HEK293 (cell line): Measurements from ENCODE around the gene NANOS3.

ENCODE experiments used
- FEZF1 ChIP-seq: fragments of 450-650 bp; formaldehyde crosslinking; IDR thresholded peaks from 2 replicates; pipeline ENCODE4 v1.5.1; 2016; ENCODE audit warnings: missing biosample characterization, missing genetic modification characterization
- KLF16 ChIP-seq: fragments of 450-650 bp; formaldehyde crosslinking; IDR thresholded peaks from 2 replicates; pipeline ENCODE4 v1.5.1; 2017; ENCODE audit warnings: missing biosample characterization, missing genetic modification characterization
- KLF7 ChIP-seq: fragments of 450-650 bp; formaldehyde crosslinking; IDR thresholded peaks from 2 replicates; pipeline ENCODE4 v1.5.1; 2016; ENCODE audit warnings: missing biosample characterization, missing genetic modification characterization, borderline replicate concordance
- TRIM28 ChIP-seq: IDR thresholded peaks from 2 replicates; pipeline ENCODE4 v1.6.1; 2011; ENCODE audit warnings: low read length, control low read depth, borderline replicate concordance
- YY2 ChIP-seq: fragments of 450-650 bp; formaldehyde crosslinking; IDR thresholded peaks from 2 replicates; pipeline ENCODE4 v1.5.1; 2016; ENCODE audit warnings: missing biosample characterization, missing genetic modification characterization
- ZNF169 ChIP-seq: fragments of 450-650 bp; formaldehyde crosslinking; IDR thresholded peaks from 2 replicates; pipeline ENCODE4 v1.5.1; 2016; ENCODE audit warnings: missing biosample characterization, missing genetic modification characterization
- ZNF2 ChIP-seq: fragments of 450-650 bp; formaldehyde crosslinking; IDR thresholded peaks from 2 replicates; pipeline ENCODE4 v1.5.1; 2016; ENCODE audit warnings: missing biosample characterization, missing genetic modification characterization
- ZNF324 ChIP-seq: fragments of 450-650 bp; formaldehyde crosslinking; IDR thresholded peaks from 2 replicates; pipeline ENCODE4 v1.5.1; 2016; ENCODE audit warnings: missing biosample characterization, missing genetic modification characterization
- ZNF350 ChIP-seq: fragments of 450-650 bp; formaldehyde crosslinking; IDR thresholded peaks from 2 replicates; pipeline ENCODE4 v1.5.0; 2017; ENCODE audit warnings: missing biosample characterization, mild to moderate bottlenecking, missing genetic modification characterization
- ZNF529 ChIP-seq: fragments of 450-650 bp; formaldehyde crosslinking; IDR thresholded peaks from 2 replicates; pipeline ENCODE4 v1.5.1; 2017; ENCODE audit warnings: missing genetic modification characterization, missing biosample characterization; ENCODE audit not compliant: insufficient replicate concordance
- TF ChIP-seq, protein P1 (sequence below): fragments of 450-650 bp; formaldehyde crosslinking; IDR thresholded peaks from 2 replicates; pipeline ENCODE4 v1.5.1; 2016; ENCODE audit warnings: missing biosample characterization, missing genetic modification characterization

DNA sequence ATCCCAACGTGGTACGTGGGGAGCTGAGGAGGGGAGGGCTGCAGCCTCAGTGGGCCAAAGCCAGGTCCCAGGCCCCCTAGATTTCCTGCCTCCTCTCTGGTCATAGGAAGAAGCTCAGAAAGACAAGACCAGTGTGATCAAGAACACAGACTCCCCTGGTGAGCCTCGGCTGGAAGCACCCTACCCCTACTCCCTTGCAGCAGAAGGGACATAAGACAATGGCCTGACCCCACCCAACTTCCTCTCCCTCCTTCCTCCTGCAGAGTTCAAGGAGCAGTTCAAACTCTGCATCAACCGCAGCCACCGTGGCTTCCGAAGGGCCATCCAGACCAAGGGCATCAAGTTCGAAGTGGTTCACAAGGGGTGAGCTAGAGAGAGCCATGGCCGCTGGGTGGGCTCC lies 49.8 kb downstream of the NANOS3 start:
- TF ChIP-seq YY2, result no peak
- no peak for TF ChIP-seq ZNF2 (tag by site-specific recombination)
- TF ChIP-seq ZNF529 (tag by site-specific recombination), result no peak
- TF ChIP-seq KLF16 (tag by site-specific recombination), result no peak
- no peak for TF ChIP-seq ZNF169 (tag by site-specific recombination)
- no peak for TF ChIP-seq ZNF350 (tag by site-specific recombination)
- TF ChIP-seq KLF7 (tag by site-specific recombination), result no peak
- TF ChIP-seq, protein P1, sequence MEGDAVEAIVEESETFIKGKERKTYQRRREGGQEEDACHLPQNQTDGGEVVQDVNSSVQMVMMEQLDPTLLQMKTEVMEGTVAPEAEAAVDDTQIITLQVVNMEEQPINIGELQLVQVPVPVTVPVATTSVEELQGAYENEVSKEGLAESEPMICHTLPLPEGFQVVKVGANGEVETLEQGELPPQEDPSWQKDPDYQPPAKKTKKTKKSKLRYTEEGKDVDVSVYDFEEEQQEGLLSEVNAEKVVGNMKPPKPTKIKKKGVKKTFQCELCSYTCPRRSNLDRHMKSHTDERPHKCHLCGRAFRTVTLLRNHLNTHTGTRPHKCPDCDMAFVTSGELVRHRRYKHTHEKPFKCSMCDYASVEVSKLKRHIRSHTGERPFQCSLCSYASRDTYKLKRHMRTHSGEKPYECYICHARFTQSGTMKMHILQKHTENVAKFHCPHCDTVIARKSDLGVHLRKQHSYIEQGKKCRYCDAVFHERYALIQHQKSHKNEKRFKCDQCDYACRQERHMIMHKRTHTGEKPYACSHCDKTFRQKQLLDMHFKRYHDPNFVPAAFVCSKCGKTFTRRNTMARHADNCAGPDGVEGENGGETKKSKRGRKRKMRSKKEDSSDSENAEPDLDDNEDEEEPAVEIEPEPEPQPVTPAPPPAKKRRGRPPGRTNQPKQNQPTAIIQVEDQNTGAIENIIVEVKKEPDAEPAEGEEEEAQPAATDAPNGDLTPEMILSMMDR (tag by site-specific recombination), result no peak
- no peak for TF ChIP-seq ZNF324 (tag by site-specific recombination)
- TF ChIP-seq TRIM28, result no peak
- no peak for TF ChIP-seq FEZF1 (tag by site-specific recombination)
